RPMI7951 (cell line): ENCODE results near the gene OSBPL10. TPM values are rescaled to one million over a fixed set of nuclear protein-coding genes. Genes with fewer than 3 reads are reported as not detected.

Source experiments
- DNase-seq: peaks from one replicate; pipeline ENCODE4 v3.0.0-alpha.2; 2012; ENCODE audit warnings: low read depth
- total RNA-seq: library from RNA; depleted of rRNA; stranded (reverse); fragments of >200 nt; shearing (Covaris generic); gene quantifications from 2 replicates; pipeline ENCODE4 v1.2.3, GENCODE V29; 2014

OSBPL10 gene
- total RNA-seq, 1 experiment from 2014 or later: 4.7 TPM

DNA sequence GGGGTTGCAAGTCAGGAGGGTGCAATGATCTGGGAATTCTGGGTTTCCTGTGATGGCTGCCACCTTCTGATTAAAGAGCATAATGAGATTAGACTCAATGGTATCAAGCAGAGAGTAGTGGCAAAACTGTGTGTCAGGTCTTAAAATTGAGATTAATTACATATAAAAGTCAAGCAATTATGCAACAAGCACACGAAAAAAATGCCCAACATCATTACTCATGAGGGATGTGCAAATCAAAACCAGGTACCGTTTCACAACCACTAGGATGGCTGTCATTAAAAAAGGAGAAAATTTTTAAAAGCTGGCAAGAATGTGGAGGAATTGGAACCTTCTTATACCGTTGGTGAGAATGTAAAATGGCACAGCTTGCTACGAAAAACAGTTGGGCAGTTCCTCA is 205.0 kb downstream of the OSBPL10 start:
- DNase-seq: no peak

DNA sequence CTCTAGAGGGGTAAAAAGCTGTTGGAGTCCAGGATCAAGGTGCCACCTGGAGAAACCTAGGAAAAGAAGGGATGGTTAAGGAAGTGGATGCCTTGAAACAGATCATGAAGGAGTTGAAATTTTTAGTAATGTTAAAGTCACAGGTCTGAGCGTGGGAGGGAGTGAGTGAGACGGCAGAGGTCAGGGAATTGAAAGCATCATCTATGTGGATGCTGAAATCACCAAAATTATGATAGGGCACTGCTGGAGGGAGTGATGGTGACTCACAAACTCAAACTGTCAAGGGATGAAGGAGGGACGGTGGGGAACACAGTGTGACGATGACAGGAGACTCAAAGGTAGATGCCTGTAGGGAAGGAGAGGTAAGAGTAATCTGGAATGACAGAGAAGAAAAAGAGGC is 205.7 kb downstream of the OSBPL10 start:
- DNase-seq: no peak

GRCh38 chr3:31772758-31773473 is 208.1 kb downstream of the OSBPL10 start:
- DNase-seq: no peak

DNA sequence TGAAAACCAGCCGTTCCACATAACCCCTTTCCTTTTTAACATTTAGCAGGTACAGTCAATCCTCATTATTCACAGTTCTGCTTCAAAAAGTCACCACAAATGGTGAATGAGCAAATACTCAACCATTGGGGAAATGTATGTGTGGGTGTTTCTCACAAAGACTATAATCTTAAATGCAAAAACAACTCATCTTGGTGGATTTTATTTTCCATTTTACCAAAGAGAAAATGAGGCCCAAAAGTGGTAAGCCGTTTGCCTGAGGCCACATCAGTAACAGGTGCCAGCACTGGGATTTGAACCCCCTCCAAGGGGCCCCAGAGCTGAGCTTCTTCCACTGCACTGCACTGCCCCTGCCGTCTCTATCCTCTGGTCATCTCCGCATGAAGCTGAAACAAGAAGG is 208.8 kb downstream of the OSBPL10 start:
- no peak for DNase-seq

DNA sequence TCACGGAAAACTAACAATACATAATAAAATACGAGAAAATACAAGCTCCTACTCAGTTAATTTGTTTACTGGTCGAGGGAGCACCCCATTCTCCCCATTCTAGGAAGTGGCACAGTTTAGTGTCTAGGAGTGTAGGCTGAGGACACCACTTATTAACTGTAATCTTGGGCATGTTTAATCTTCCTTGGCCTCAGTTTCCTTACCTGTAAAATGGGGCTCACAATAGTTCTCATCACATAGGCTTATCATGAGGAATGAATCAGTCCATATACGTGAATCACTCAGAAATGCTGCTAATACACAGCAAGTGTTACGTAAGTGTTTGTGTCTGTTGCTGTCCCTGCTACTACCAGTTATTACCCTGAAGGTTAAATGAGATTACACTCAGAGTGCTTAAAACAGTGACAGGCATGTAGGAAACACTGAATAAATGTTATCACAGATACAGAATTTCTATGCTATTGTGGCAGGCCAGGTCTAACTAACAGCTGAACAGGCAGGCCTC is 210.2 kb downstream of the OSBPL10 start:
- DNase-seq: no peak

- DNase-seq: peak; percentile 53
Observed at GRCh38 chr3:31768479-31769125, 212.5 kb downstream of the OSBPL10 start.

- no peak for DNase-seq
Observed at GRCh38 chr3:31767920-31768319, 213.1 kb downstream of the OSBPL10 start.

- no peak for DNase-seq
Observed at GRCh38 chr3:31766669-31767068, 214.4 kb downstream of the OSBPL10 start.

GRCh38 chr3:31765871-31766270 is 215.2 kb downstream of the OSBPL10 start:
- no peak for DNase-seq

DNA sequence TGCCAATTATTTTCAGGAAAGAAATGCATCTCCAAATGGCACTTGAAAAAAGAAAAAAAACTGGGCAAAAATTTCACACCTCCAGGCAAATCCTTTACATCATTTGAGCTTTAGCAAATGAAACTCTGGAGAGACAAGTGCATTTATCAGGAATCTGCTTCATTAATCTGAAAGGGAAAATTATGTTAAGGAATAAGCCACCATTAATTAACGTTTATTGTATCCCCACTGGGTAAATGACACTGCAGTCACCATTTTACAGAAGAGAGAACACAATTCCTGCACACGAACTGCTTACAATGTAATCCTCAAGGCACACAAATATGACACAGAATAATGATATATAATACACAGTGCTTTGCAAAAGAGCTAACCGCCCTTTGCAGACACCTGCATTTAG is 217.3 kb downstream of the OSBPL10 start:
- no peak for DNase-seq

DNA sequence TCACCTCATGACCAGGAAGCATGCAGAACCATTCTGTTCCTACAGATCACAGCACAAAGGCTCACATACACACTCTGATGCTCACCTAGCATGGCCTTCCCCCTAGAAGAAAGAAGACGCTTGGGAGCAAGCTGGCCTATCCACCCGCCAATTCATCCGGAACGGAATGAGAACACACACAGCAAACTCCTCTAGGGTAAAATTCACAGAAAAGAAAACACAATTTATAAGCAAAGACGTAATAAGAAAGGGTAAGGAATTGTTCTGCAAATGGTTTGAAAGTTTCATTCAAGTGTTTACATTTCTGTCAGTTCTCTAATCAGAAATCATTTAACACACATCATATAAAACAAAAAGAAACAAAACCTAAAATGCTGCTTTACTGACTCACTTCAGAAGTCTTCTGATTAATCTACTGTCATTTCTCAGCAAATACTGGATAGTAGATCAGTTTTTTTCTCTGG is 218.1 kb downstream of the OSBPL10 start:
- DNase-seq: no peak

GRCh38 chr3:31762097-31762764 is 218.8 kb downstream of the OSBPL10 start:
- DNase-seq: no peak

DNA sequence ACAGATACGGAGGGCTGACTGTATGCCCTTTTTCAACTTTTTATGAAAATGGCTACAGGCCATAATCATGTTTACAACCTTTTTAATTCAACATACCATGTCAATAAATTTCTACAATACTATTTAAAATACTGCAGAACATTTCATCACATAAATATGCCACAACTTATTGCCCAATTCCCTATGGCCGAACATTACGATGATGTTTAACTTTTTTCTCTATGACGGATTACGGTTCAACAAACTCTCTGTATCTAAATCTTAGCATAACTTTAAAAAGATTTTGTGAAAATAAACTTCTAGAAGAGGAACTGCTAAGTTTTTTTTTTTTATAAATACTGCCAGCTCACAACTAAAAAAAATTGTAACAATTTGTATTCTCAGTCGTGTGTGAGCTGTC is 220.4 kb downstream of the OSBPL10 start:
- DNase-seq: no peak

GRCh38 chr3:31758322-31758965 is 222.6 kb downstream of the OSBPL10 start:
- DNase-seq: no peak

- DNase-seq: no peak
Observed at GRCh38 chr3:31755926-31756658, 225.0 kb downstream of the OSBPL10 start.

GRCh38 chr3:31754575-31755278 is 226.3 kb downstream of the OSBPL10 start:
- no peak for DNase-seq

- no peak for DNase-seq
Observed at GRCh38 chr3:31753050-31753425, 228.0 kb downstream of the OSBPL10 start.

GRCh38 chr3:31752305-31753049 is 228.6 kb downstream of the OSBPL10 start:
- no peak for DNase-seq

DNA sequence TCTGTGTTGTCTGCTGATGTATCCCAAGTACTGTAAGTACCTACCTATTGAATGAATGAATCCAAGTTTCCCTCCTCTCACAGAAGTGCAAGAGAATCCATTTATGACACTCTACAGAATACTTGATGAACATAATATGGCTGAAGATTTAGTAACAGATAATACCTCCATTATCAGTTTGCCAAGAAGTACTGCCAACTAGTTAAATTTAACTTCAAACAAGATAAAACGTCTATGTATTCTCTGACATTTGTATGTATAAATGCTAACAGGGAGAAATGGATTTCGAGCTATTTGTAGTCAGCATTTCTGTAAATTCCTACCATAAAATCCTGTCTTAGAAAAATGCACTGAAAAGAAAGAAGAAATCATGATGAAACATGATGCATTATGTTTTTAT is 230.7 kb downstream of the OSBPL10 start:
- DNase-seq: no peak

- DNase-seq: no peak
Observed at GRCh38 chr3:31748933-31749295, 232.1 kb downstream of the OSBPL10 start.
